Measurements from ENCODE around the gene CCDC171.
"Not testable (repeated sequence)": the region's sequence is repeated elsewhere in the genome, so short reads cannot be mapped to it uniquely, and the experiment has no call there.

CCDC171 gene

DNA sequence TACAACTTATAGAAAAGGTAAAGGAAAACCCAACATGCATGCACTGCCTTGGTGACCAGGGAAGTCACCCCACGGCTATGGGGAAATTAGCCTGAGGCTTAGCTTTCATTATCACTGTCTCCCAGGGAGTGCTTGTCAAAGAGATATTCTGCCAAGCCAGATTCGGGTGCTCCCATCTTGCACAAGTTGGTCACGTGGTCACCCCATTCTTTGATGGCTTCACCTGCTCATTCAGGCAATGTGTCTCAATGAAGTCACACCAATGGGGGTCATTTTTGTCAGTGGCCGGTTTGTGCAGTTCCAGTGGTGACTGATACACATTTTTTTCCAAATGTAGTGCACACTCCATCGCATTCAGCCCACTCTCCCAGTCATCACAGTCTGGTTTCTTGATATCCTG is 25.8 kb upstream of the CCDC171 start:
- H3K9me3 ChIP-seq (ENCODE audit: low read length); H3K4me3 ChIP-seq (ENCODE audit: low read length); H3K27me3 ChIP-seq (ENCODE audit: insufficient read depth, low read length); H2AFZ ChIP-seq (ENCODE audit: low read depth, low read length); H3K4me1 ChIP-seq (ENCODE audit: insufficient read depth, low read length); H3K36me3 ChIP-seq (ENCODE audit: insufficient read depth, low read length): not testable (repeated sequence)

DNA sequence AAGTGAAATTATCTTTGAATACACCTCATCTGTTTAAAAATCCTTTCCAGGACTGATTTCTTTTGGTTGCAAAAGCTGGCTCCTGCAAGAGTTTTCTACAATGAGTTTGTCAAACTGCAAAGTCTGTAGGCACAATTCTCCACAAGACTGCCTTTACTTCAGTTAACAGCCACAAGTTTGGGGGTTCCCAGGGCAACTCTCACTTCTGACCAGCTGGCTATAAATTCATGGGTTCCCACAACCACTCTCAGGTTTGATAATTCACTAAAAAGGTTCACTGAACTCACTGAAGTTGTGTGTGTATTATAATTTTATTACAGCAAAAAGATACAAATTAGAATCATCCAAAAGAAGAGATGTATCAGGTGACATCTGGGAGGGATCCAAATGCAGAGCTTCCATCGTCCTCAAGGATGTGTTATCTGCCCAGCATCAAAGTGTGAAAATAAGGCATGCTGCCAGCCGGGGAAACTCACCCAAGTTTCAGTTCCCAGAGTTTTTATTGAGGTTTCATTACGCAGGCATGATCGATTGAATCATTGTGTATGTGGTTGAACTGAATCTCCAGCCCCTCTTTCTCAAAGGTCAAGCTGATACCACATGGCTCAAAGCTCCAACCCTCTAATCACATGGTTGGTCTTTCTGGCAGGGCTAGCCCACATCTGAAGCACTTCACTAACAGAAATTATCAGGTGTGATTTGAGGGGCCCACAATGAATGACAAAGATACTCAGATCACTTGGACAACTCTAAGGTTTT is 23.1 kb upstream of the CCDC171 start:
- Histone ChIP-seq H3K27me3 (ENCODE audit: insufficient read depth, low read length) (no peaks in the 10 kb centered on the region), H3K4me3 (ENCODE audit: low read length) (no peak overlapping the region), H3K36me3 (ENCODE audit: insufficient read depth, low read length) (no peaks in the 10 kb centered on the region), H2AFZ (ENCODE audit: low read depth, low read length) (no peak overlapping the region), H3K9me3 (ENCODE audit: low read length) (no peaks in the 10 kb centered on the region), H3K4me1 (ENCODE audit: insufficient read depth, low read length) (no peaks in the 10 kb centered on the region)

DNA sequence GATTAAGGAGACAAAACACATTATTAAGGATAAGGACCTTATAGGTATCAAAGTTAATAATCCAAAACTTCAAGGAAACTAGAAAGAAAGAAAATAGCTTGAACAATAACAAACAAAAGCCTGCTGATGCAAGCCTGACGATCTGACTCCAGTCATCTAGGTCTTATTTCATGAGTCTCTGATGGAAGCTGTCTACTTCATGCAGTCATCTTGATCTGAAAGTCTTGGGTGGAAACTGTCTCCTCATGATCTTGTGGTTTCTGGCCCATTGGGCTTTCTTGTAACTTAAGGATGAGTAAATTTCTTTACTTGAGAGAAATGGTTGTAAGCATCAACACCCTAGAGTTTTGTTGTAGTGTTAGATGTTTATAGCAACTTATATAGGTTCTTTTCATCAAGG is 21.5 kb upstream of the CCDC171 start:
- Histone ChIP-seq H3K36me3 (ENCODE audit: insufficient read depth, low read length) (no peaks in the 10 kb centered on the region), H3K9me3 (ENCODE audit: low read length) (no peaks in the 10 kb centered on the region), H3K27me3 (ENCODE audit: insufficient read depth, low read length) (no peaks in the 10 kb centered on the region), H3K4me3 (ENCODE audit: low read length) (no peak overlapping the region), H2AFZ (ENCODE audit: low read depth, low read length) (no peak overlapping the region), H3K4me1 (ENCODE audit: insufficient read depth, low read length) (no peaks in the 10 kb centered on the region)

DNA sequence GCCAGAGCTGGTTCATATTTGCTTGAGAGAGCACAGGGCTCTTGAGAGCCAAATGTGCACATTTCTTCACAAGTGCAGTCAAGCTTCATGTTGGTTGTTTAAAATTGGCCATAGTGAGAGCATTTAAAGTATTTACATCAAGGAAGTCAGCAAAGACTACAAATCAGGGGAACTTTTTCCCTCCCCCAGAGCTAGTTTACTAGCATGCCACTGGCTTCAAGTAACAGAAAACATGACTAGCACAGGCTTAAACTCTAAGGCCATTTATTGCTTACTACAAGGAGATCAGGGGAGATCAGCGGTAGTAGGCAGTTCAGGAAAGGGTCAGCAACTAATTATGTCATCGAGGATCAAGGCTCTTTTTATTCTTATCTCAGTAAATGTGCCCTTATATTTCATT is 11.0 kb upstream of the CCDC171 start:
- no peak overlapping the region for H2AFZ ChIP-seq (ENCODE audit: low read depth, low read length)
- H3K27me3 ChIP-seq (ENCODE audit: insufficient read depth, low read length): no peaks in the 10 kb centered on the region
- no peaks in the 10 kb centered on the region for H3K4me1 ChIP-seq (ENCODE audit: insufficient read depth, low read length)
- H3K4me3 ChIP-seq (ENCODE audit: low read length): no peak overlapping the region
- H3K9me3 ChIP-seq (ENCODE audit: low read length): peaks cover 3% of the 10 kb centered on the region
- no peaks in the 10 kb centered on the region for H3K36me3 ChIP-seq (ENCODE audit: insufficient read depth, low read length)

DNA sequence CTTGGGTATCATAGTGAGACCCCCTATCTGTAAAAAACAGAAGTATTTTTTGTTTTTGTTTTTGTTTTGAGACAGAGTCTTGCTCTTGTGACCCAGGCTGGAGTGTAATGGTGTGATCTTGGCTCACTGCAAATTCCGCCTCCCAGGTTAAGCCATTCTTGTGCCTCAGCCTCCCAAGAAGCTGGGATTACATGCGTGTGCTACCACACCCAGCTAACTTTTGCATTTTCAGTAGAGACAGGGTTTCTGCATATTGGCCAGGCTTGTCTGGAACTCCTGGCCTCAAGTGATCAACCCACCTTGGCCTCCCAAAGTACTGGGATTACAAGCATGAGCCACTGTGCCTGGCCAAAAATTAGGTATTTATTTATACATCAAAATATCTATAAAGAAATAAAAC is 10.2 kb upstream of the CCDC171 start:
- no peaks in the 10 kb centered on the region for H3K36me3 ChIP-seq (ENCODE audit: insufficient read depth, low read length)
- peaks cover 3% of the 10 kb centered on the region for H3K9me3 ChIP-seq (ENCODE audit: low read length)
- no peaks in the 10 kb centered on the region for H3K4me1 ChIP-seq (ENCODE audit: insufficient read depth, low read length)
- no peak overlapping the region for H3K4me3 ChIP-seq (ENCODE audit: low read length)
- H2AFZ ChIP-seq (ENCODE audit: low read depth, low read length): no peak overlapping the region
- no peaks in the 10 kb centered on the region for H3K27me3 ChIP-seq (ENCODE audit: insufficient read depth, low read length)

DNA sequence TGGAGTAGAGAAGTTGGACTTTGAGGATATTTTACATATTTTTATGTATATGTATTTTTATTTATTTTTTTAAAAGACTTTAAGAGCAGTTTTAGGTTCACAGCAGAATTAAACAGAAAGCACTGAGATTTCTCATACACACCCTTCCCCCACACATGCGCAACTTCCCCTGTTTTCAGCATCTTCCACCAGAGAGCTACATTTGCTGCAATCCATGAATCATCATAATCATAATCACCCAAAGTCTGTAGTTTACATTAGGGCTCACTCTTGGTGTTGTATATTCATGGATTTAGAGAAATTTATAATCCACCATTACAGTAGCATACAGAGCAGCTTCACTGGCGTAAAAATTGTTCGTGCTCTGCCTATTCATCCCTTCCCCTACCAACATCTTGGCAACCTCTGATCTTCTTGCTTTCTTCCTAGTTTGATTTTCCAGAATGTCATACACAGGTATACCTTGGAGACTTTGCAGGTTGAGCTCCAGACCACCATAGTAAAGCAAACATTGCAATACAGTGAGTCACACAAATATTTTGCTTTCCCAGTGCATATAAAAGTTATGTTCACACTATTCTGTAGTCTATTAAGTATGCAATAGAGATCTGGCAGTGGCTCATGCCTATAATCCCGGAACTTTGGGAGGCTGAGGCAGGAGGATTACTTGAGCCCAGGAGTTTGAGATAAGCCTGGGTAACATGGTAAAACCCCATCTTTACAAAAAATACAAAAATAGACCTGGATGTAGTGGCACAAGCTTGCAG is 9.6 kb upstream of the CCDC171 start:
- H3K4me3 ChIP-seq (ENCODE audit: low read length): no peak overlapping the region
- peaks cover under 1% of the 10 kb centered on the region for H3K9me3 ChIP-seq (ENCODE audit: low read length)
- H3K27me3 ChIP-seq (ENCODE audit: insufficient read depth, low read length): no peaks in the 10 kb centered on the region
- no peaks in the 10 kb centered on the region for H3K4me1 ChIP-seq (ENCODE audit: insufficient read depth, low read length)
- H2AFZ ChIP-seq (ENCODE audit: low read depth, low read length): no peak overlapping the region
- H3K36me3 ChIP-seq (ENCODE audit: insufficient read depth, low read length): no peaks in the 10 kb centered on the region

DNA sequence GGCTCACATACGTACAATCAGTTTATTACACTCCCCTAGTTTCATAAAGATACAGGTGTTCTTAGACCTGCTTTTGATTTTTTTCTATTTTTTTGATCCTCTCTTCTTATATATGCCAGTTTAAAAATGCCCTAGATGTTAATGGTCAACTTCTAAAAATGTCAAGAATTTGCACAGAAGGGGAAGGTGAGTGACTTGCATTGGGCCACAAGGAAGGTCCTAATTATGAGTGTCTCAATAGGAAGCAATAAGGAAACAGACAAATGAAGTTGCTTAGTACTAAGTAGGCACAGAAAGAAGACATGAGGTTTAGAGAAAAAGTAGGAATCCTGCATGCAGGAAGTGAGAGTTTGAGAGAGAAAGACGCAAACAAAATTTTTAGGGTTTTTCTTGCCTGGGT is 3.2 kb upstream of the CCDC171 start:
- H2AFZ ChIP-seq (ENCODE audit: low read depth, low read length): no peak overlapping the region
- H3K36me3 ChIP-seq (ENCODE audit: insufficient read depth, low read length): no peaks in the 10 kb centered on the region
- no peaks in the 10 kb centered on the region for H3K27me3 ChIP-seq (ENCODE audit: insufficient read depth, low read length)
- H3K9me3 ChIP-seq (ENCODE audit: low read length): no peaks in the 10 kb centered on the region
- no peak overlapping the region for H3K4me3 ChIP-seq (ENCODE audit: low read length)
- H3K4me1 ChIP-seq (ENCODE audit: insufficient read depth, low read length): peaks cover 4% of the 10 kb centered on the region

DNA sequence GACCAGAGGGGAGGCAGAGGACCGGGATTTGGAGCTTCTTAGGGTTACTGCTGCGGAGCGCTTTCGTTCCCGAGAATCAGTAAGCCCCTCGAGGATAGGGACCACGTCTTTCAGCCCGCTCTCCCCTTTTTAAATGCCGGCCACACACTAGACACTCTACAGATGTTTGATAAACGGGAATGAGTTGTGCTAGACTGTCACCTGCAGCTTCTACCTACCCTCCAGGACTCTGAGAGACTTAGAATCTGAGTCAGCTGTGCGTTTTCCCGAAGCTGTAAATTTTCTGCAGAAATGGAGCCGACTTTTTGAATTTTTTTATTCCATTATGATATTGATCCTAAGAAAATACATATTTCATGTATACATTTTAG is 670 bp downstream of the CCDC171 start:
- peak overlapping the region; percentile 68 for H3K4me3 ChIP-seq (ENCODE audit: low read length)
- H3K36me3 ChIP-seq (ENCODE audit: insufficient read depth, low read length): no peaks in the 10 kb centered on the region
- no peaks in the 10 kb centered on the region for H3K9me3 ChIP-seq (ENCODE audit: low read length)
- no peaks in the 10 kb centered on the region for H3K27me3 ChIP-seq (ENCODE audit: insufficient read depth, low read length)
- peaks cover 4% of the 10 kb centered on the region for H3K4me1 ChIP-seq (ENCODE audit: insufficient read depth, low read length)
- H2AFZ ChIP-seq (ENCODE audit: low read depth, low read length): peak overlapping the region; percentile 67

DNA sequence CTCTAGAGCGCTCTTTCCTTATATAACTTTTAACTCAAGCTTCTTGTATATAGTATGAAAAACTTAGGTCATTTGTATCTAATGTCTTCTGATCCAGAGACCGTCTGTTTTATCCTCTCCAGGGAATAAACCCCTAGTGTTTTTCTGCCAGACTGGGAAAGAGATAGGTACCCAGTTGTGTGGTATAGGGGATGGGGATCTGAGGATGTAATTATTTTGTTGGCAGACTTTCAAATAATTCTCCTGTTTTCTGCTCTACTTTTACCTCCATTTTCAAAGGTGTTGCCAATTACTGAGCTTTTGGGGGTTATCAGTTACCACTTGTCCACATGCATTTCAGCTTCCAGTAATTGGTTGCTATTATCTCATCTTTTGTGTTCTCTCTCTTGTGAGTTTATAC is 17.9 kb downstream of the CCDC171 start:
- Histone ChIP-seq H3K4me1 (ENCODE audit: insufficient read depth, low read length) (no peaks in the 10 kb centered on the region), H3K4me3 (ENCODE audit: low read length) (no peak overlapping the region), H3K27me3 (ENCODE audit: insufficient read depth, low read length) (no peaks in the 10 kb centered on the region), H3K9me3 (ENCODE audit: low read length) (peaks cover 2% of the 10 kb centered on the region), H3K36me3 (ENCODE audit: insufficient read depth, low read length) (no peaks in the 10 kb centered on the region), H2AFZ (ENCODE audit: low read depth, low read length) (no peak overlapping the region)

DNA sequence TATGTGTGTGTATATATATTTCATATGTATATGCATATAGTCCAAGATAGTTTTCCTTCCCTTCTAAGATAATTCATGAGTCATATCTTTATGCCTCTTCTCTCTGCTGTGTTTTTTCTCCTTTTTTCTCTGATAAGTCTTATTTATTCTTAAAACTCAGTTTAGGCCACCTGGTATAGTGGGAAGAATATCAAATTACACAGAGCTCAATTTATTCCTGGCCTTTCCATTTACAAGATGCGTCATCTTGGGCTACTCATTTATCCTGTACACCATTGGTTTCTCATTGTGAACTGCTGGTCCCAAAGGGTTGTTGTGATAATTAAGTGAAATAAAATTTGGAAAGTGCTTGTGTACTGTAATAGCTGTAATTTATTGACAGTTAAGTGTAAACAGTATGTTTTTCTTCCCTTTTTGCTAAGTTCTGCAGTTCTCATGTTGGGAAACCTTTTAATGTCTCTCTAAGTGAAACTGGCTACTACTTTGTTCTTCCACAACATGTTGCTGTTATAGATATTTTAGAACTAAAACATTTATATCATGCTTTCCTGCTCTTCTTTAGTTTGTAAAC is 19.4 kb downstream of the CCDC171 start:
- no peaks in the 10 kb centered on the region for H3K27me3 ChIP-seq (ENCODE audit: insufficient read depth, low read length)
- H2AFZ ChIP-seq (ENCODE audit: low read depth, low read length): no peak overlapping the region
- H3K36me3 ChIP-seq (ENCODE audit: insufficient read depth, low read length): no peaks in the 10 kb centered on the region
- H3K4me3 ChIP-seq (ENCODE audit: low read length): no peak overlapping the region
- H3K4me1 ChIP-seq (ENCODE audit: insufficient read depth, low read length): no peaks in the 10 kb centered on the region
- H3K9me3 ChIP-seq (ENCODE audit: low read length): peaks cover 2% of the 10 kb centered on the region

DNA sequence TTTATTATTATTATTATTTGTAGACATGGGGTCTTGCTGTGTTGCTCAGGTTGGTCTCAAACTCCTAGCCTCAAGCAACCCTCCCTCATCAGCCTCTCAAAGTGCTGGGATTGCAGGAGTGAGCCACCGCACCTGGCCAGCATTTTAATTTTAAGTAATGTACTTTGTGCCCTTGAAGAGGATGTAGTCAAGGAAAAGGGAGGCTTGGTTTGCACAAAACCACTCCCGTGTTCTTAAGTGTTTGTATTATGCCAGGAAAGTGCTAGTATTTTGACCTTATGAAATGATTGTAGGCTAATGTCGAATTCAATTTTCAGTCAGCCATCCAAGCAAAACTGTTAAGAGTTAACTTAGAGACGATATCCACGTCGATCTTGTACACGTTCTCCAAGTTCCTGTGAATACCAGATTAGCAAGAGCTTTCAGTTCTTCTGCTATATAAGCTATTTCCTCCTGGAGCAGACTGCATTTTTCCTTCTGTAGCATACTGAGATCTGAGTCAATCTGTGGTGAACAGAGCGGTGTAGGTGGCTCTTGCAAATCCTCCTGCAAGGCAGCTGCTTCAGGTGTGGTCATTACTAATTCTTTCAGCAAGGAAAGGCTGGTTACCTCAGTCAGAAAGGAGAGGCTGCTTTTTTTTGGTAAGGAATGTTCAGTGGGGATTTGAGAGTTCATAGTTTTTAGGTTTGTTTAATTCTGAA is 23.7 kb downstream of the CCDC171 start:
- Histone ChIP-seq H3K4me3 (ENCODE audit: low read length) (no peak overlapping the region), H2AFZ (ENCODE audit: low read depth, low read length) (no peak overlapping the region), H3K9me3 (ENCODE audit: low read length) (no peaks in the 10 kb centered on the region), H3K27me3 (ENCODE audit: insufficient read depth, low read length) (no peaks in the 10 kb centered on the region), H3K36me3 (ENCODE audit: insufficient read depth, low read length) (no peaks in the 10 kb centered on the region), H3K4me1 (ENCODE audit: insufficient read depth, low read length) (no peaks in the 10 kb centered on the region)

DNA sequence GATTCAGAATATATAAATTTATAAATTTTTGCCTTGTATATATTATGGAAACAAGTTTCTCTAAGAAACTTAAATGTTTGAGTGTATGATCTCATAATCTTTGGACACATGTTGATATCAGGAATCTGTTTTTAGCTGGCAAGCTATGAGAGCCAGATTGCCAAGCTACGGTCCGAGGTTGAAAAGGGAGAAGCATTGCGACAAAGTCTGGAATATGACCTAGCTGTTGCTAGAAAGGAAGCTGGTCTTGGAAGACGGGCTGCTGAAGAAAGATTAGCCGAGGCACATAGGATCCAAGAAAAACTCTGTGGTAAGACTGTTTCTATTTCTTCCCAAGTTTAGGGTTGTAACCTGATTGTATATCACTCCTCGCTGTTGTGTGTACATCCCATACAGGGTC is 25.9 kb downstream of the CCDC171 start:
- no peak overlapping the region for H3K4me3 ChIP-seq (ENCODE audit: low read length)
- H3K4me1 ChIP-seq (ENCODE audit: insufficient read depth, low read length): no peaks in the 10 kb centered on the region
- no peak overlapping the region for H2AFZ ChIP-seq (ENCODE audit: low read depth, low read length)
- no peaks in the 10 kb centered on the region for H3K36me3 ChIP-seq (ENCODE audit: insufficient read depth, low read length)
- no peaks in the 10 kb centered on the region for H3K9me3 ChIP-seq (ENCODE audit: low read length)
- H3K27me3 ChIP-seq (ENCODE audit: insufficient read depth, low read length): no peaks in the 10 kb centered on the region

DNA sequence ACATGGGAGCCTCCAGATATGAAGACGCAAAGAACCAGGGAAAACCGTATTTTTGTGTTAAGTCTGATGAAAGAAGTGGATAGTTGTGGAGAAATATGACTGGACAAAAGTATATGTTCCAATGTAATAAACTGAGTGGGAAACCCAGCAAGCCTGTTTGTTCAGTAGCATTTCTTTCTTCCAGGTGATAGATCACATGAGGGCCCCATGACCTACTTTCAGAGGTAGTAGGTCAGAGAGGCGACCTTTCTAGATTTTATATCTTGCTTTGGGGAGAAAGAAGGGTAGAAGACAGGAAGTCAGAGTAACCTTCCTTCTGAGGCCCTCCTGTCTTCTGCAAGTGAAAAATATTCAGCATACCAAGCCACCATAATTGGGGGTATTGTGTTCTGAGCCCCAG is 31.5 kb downstream of the CCDC171 start:
- Histone ChIP-seq H2AFZ (ENCODE audit: low read depth, low read length) (no peak overlapping the region), H3K9me3 (ENCODE audit: low read length) (no peaks in the 10 kb centered on the region), H3K4me3 (ENCODE audit: low read length) (no peak overlapping the region), H3K4me1 (ENCODE audit: insufficient read depth, low read length) (peaks cover 3% of the 10 kb centered on the region), H3K36me3 (ENCODE audit: insufficient read depth, low read length) (no peaks in the 10 kb centered on the region), H3K27me3 (ENCODE audit: insufficient read depth, low read length) (no peaks in the 10 kb centered on the region)
